Endodermal cell (in vitro differentiated cells): ENCODE data around the gene PLA2R1. TPM values are rescaled to one million over a fixed set of nuclear protein-coding genes. Genes with fewer than 3 reads are reported as not detected.
A peak's percentile ranks its signal among the peaks of the same experiment; 100 is the strongest.

Source experiments
- DNase-seq: peaks from one replicate; pipeline ENCODE4 v3.0.0-alpha.2; 2017
- H3K27ac ChIP-seq: 2 replicates; pipeline ENCODE4 v1.5.1; 2013; ENCODE audit warnings: mild to moderate bottlenecking, low read depth, low read length, moderate library complexity
- H3K27me3 ChIP-seq: 2 replicates; pipeline ENCODE4 v1.6.1; 2013; ENCODE audit warnings: mild to moderate bottlenecking, low read length, moderate library complexity; ENCODE audit not compliant: insufficient read depth, control insufficient read depth, poor library complexity, severe bottlenecking
- H3K36me3 ChIP-seq: 2 replicates; pipeline ENCODE4 v1.7.0; 2013; ENCODE audit warnings: mild to moderate bottlenecking, low read length, moderate library complexity; ENCODE audit not compliant: control insufficient read depth, insufficient read depth
- H3K4me1 ChIP-seq: one replicate; pipeline ENCODE4 v1.7.0; 2013; ENCODE audit warnings: low read length; ENCODE audit not compliant: control insufficient read depth, insufficient read depth
- H3K4me3 ChIP-seq: 2 replicates; pipeline ENCODE4 v1.5.1; 2013; ENCODE audit warnings: mild to moderate bottlenecking, low read length, moderate library complexity
- H3K9ac ChIP-seq: 2 replicates; pipeline ENCODE4 v1.6.1; 2013; ENCODE audit warnings: mild to moderate bottlenecking, low read length, moderate library complexity; ENCODE audit not compliant: poor library complexity, severe bottlenecking; ENCODE audit errors: extremely low read depth
- H3K9me3 ChIP-seq: 2 replicates; pipeline ENCODE4 v1.6.1; 2013; ENCODE audit warnings: mild to moderate bottlenecking, low read length, moderate library complexity; ENCODE audit not compliant: control insufficient read depth
- H3K27ac Mint-ChIP-seq: 2 replicates; pipeline ENCODE4 v1.8.0; 2020; ENCODE audit warnings: mixed read lengths
- H3K27me3 Mint-ChIP-seq: 2 replicates; pipeline ENCODE4 v1.8.0; 2021; ENCODE audit warnings: mild to moderate bottlenecking, mixed read lengths; ENCODE audit not compliant: insufficient read depth
- H3K36me3 Mint-ChIP-seq: 2 replicates; pipeline ENCODE4 v1.8.0; 2020; ENCODE audit warnings: low read depth, mixed read lengths
- H3K4me1 Mint-ChIP-seq: 2 replicates; pipeline ENCODE4 v1.8.0; 2020; ENCODE audit warnings: mixed read lengths
- H3K4me3 Mint-ChIP-seq: 2 replicates; pipeline ENCODE4 v1.8.0; 2020; ENCODE audit warnings: mild to moderate bottlenecking, moderate library complexity, mixed read lengths
- H3K9me3 Mint-ChIP-seq: 2 replicates; pipeline ENCODE4 v1.8.0; 2020; ENCODE audit warnings: mild to moderate bottlenecking, mixed read lengths
- CTCF ChIP-seq: fragments of 200-600 bp; sonication (generic); conservative IDR thresholded peaks from 2 replicates; pipeline ENCODE4 v1.5.0; 2021; ENCODE audit warnings: antibody characterized with exemption, mild to moderate bottlenecking
- WGBS, 2 experiments: methylation state at CpG; one replicate each; pipeline versions ENCODE4 v1.1.5 to v1.1.7; 2013; ENCODE audit warnings: missing lambda C conversion rate in 2 of 2, mixed read lengths in 1 of 2; ENCODE audit not compliant: insufficient coverage in 1 of 2, insufficient read length in 1 of 2; 5-methylcytosine and 5-hydroxymethylcytosine counted together
- total RNA-seq, 2 donors: library from RNA; stranded (reverse); fragmentation: NEBNext Ultra II Directional in 1 of 2; extraction: Animal tissue kit (Norgen Biotek cat#: 25700) in 1 of 2; gene quantifications; 2 replicates in 1 of 2; 3 replicates in 1 of 2; pipeline ENCODE4 v1.2.1, GENCODE V29; 2021

Gene PLA2R1
- total RNA-seq, 2 donors from 2014 or later: 1.4 to 1.8 TPM

- TF ChIP-seq CTCF: no peak
- Histone ChIP-seq H3K9me3 (no peaks in the 10 kb centered on the region), H3K36me3 (no peaks in the 10 kb centered on the region), H3K4me1 (peaks cover 4% of the 10 kb centered on the region), H3K27me3 (no peaks in the 10 kb centered on the region), H3K9ac (no peak overlapping the region), H3K4me3 (no peak overlapping the region), H3K27ac (no peak overlapping the region)
- Mint-ChIP-seq H3K4me1 (peaks cover 44% of the 10 kb centered on the region), H3K9me3 (no peaks in the 10 kb centered on the region), H3K27ac (no peak overlapping the region), H3K36me3 (no peaks in the 10 kb centered on the region), H3K27me3 (no peaks in the 10 kb centered on the region), H3K4me3 (no peak overlapping the region)
- no peak for DNase-seq
- 83 to 90% methylated on average over 8 of the region's 8 CpGs for WGBS, 2 experiments
These were observed 169.2 kb downstream of the PLA2R1 start for GRCh38 chr2:159892990-159893810.

- H3K9me3 Mint-ChIP-seq: no peaks in the 10 kb centered on the region
- no peak for DNase-seq
- H3K27ac Mint-ChIP-seq: peak overlapping the region; percentile 15
- no peak overlapping the region for H3K27ac ChIP-seq
- H3K9me3 ChIP-seq: no peaks in the 10 kb centered on the region
- WGBS, 2 experiments: 75 to 81% methylated on average over 1 to 2 of the region's 2 CpGs
- H3K36me3 Mint-ChIP-seq: no peaks in the 10 kb centered on the region
- no peaks in the 10 kb centered on the region for H3K27me3 ChIP-seq
- H3K36me3 ChIP-seq: no peaks in the 10 kb centered on the region
- H3K9ac ChIP-seq: peak overlapping the region; percentile 23
- no peak for TF ChIP-seq CTCF
- no peaks in the 10 kb centered on the region for H3K27me3 Mint-ChIP-seq
- H3K4me1 Mint-ChIP-seq: peaks cover 43% of the 10 kb centered on the region
- H3K4me3 Mint-ChIP-seq: no peak overlapping the region
- peaks cover 6% of the 10 kb centered on the region for H3K4me1 ChIP-seq
- no peak overlapping the region for H3K4me3 ChIP-seq
These were observed 170.3 kb downstream of the PLA2R1 start for GRCh38 chr2:159891917-159892730.

- Histone ChIP-seq H3K27me3 (no peaks in the 10 kb centered on the region), H3K4me1 (peaks cover 6% of the 10 kb centered on the region), H3K27ac (no peak overlapping the region), H3K4me3 (no peak overlapping the region), H3K9ac (no peak overlapping the region), H3K9me3 (no peaks in the 10 kb centered on the region), H3K36me3 (no peaks in the 10 kb centered on the region)
- Mint-ChIP-seq H3K27ac (peak overlapping the region; percentile 59), H3K4me1 (peaks cover 35% of the 10 kb centered on the region), H3K9me3 (no peaks in the 10 kb centered on the region), H3K4me3 (no peak overlapping the region), H3K36me3 (no peaks in the 10 kb centered on the region), H3K27me3 (no peaks in the 10 kb centered on the region)
- DNase-seq: no peak
- TF ChIP-seq CTCF: no peak
These were observed 171.2 kb downstream of the PLA2R1 start for GRCh38 chr2:159891267-159891588.
